NCI-H446 (cell line): ENCODE data around the gene MIEF2.
A peak's percentile ranks its signal among the peaks of the same experiment; 100 is the strongest.
"Not testable (repeated sequence)": the region's sequence is repeated elsewhere in the genome, so short reads cannot be mapped to it uniquely, and the experiment has no call there.

Source experiments
- DNase-seq, 2 experiments: peaks; one replicate each; lab custom pipeline; 2025; lab: John Stamatoyannopoulos, UW

MIEF2 gene, protein sequence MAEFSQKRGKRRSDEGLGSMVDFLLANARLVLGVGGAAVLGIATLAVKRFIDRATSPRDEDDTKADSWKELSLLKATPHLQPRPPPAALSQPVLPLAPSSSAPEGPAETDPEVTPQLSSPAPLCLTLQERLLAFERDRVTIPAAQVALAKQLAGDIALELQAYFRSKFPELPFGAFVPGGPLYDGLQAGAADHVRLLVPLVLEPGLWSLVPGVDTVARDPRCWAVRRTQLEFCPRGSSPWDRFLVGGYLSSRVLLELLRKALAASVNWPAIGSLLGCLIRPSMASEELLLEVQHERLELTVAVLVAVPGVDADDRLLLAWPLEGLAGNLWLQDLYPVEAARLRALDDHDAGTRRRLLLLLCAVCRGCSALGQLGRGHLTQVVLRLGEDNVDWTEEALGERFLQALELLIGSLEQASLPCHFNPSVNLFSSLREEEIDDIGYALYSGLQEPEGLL

DNA sequence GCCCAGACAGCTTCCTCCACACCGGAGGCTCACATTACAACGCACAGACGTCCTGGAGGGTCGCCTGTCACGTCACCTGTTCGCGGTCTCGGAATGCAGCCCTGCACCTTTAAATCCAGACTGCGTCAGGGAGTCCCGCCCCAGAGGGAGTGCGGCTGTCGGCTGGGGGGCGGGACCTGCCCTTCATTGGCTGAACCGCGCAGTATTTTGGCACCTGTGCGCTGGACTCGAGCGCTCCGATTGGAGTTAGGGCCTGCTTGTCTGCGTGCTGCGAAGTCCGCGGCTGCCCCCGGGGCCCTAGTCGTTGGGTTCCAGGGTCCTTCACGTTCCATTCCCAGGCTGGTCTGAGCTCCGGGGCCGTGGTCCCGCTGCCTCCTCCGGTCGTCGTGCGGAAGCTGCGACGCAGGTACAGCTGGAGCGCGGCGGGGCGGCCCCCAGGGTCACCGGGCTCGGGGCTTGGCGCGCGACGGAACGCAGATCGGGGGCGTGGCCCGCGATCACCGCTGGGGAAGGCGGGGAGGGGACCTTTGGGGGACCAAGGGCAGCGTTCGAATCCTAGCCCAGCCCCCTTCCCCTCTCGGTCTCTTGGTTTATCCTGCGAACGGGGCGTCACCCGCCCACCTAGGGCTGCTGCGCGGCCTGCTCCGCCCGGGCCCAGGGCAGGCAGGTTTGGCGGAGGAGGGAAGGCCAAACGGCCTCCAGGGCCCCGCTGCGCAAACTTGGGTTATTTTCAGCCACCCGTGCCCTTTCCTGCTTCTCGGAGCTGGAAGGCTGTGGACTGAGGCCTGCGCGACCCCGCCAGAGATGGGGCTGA is at the start of gene MIEF2:
MIEF2 (plus strand) TSS at position 331 of the 814 bp plus-strand sequence. CDS start 2,059 bp downstream, outside the sequence.
- DNase-seq: peak; percentile 88 to 94

DNA sequence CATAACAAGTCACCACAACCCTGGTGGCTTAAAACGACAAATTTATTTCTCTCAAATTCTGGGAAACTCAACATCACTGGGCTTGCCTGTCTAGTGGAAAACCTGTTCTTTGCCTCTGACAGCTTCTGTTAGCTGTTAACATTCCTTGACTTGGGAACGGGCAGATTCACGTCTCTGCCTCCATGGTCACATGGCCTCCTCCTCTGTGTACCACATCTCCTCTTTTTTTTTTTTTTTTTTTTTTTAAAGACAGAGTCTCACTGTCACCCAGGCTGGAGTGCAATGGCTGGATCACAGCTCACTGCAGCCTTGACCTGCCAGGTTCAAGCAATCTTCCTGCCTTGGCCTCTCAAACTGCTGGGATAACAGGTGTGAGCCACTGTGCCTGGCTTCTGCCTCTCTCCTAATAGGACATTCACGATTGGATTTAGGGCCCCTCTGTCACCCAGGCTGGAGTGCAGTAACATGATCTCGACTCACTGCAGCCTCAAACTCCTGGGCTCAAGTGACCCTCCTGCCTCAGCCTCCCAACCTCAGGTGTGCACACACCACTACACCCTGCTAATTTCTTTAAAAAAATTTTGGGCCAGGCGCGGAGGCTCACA is 46.7 kb upstream of the MIEF2 start:
- no peak for DNase-seq

DNA sequence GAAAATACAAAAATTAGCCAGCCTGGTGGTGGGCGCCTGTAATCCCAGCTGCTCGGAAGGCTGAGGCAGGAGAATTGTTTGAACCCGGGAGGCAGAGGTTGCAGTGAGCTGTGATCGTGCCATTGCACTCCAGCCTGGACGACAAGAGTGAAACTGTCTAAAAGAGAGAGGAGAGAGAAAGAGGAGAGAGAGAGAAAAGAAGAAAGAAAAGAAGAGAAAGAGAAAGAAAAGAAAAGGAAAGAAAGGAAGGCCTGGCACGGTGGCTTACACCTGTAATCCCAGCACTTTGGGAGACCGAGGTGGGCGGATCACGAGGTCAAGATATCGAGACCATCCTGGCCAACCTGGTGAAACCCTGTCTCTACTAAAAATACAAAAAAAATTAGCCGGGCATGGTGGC is 43.6 kb upstream of the MIEF2 start:
- not testable (repeated sequence) for DNase-seq

DNA sequence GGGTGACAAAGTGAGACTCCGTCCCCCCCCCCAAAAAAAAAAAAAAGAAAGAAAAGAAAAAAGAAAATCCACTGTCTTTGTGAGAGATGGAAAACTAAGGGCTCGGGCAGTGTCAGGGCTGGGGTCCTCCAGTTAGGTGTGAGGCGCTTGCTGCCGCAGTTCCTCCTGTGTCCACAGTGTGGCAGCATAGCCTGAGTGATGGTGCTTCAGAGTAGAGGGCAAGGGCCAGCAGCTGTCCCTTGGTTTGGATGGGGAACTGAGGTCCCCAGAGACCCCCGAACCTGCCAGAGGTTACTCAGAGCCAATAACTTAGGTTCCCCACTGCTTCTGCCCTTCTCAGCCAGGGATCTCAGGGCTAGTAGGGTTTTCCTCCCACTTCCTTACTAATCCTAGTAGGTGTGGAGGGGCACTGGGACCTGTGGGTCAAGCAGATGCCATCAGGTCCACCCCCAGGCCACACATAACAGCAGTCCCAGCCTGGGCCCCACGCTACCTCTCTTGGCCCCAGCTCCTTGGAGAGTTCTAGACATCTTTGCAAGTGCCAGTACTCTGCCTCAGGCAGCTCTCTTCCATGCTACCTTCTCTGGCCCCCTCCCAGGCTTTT is 42.9 kb upstream of the MIEF2 start:
- DNase-seq: peak; percentile 61 to 70

DNA sequence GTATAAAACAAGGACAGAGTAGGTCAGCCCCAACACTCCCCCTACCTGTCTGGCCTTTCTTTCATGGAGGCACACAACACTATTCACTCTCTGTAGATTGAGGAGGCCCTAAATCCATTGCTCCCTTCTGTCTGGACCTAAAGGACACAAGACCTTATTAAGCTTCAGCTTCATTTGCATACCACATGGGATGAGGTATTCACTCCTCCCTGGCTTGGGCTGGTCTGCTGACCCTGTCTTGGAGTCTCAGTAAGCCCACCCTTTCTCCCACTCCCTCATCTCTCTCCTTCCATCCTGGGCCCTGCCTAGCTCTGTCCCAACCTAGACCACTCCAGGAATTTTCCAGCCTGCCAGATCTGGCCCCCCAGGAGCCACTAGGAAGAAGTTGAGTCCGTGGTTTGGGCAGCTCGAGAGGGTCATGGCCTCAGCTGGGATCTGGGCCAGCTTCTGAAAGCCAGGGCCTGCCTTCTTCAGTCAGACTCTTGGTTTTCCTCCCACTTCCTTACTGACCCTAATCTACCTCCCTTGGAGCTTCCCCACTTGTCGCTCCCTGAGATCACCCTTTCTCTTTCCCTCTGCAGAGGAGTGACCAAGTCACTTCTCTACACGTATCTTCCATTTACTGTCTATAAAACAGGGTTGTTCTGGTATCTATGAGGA is 41.6 kb upstream of the MIEF2 start:
- DNase-seq: no peak

DNA sequence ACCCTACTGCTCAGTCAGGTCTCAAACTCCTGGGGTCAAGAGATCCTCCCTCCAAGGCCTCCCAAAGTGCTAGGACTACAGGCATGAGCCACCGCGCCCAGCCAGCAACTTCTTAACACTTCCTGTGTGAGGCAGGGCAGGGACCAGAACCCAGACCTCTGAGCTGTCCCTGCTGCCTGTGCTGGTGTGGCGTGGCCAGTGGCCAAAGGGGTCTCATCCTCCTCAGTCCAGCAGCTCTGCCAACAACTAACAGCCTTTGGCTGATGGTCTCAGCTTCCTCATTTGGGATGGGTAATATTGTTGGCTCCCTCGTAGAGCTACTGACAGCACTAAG is 36.4 kb upstream of the MIEF2 start:
- DNase-seq: no peak

DNA sequence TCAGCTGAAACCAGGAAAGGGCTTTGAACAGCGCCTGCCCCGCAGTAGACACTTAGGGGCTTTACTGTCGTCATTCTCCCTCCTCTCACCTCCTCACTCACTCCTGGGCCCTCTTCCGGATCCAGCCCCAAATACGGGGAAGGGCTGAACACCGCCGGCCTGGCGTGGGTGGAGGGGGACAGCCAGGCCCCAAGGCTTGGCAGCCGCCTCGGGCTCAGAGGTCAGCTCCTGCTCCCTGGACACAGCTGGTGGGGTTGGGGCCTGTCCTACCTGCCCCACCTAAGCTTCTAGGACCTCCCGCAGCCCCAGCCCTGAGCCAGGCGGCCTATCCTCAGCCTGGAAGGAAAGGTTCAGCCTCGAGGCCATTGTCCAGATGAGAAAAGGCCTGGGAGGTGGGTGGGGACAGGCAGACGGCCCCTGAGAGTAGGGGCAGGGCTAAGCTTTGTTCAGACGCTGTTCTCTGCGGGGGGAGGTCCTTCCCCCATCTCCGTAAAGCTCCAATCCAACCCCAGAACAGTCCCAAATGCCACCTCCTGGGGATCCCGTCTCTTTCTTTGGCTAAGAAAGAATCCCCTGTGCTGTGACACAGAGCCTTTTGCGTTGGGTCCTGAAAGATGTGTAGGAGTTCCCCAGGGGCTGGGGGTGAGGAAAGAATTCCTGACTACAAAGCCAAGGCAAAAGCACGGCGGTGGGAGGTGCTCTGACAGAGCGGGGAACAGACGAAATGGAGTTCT is 35.9 kb upstream of the MIEF2 start:
- DNase-seq: no peak

DNA sequence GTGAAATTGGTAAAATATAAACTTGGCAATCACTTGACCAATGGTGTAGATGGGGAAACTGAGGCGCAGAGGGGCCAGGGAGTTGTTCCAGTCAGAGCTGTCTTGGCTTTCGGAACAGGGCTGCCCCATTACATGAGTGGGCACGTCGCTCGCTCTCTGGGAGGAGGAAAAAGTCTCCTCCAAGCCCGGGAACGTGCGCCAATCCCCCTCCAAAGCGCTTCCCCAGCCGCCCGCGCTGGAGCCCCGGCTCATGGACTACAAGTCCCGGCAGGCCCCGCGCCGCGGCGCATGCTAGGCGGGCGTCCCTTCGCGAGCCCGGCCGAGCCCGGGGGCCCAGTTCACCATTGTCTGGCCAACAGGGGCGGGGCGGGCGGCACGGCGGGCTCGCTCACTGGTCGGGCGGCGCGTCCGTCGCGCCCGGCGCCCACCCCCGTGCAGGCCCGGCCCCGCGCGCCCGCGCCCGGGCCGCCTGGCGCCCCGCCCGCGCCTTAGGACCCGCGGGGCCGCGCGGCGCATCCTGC is 35.3 kb upstream of the MIEF2 start, which contains the start of gene LLGL1:
LLGL1 (plus strand) TSS at position 515 of the 521 bp plus-strand sequence. CDS start 48 bp downstream, outside the sequence.
- DNase-seq: peak; percentile 87 to 98

DNA sequence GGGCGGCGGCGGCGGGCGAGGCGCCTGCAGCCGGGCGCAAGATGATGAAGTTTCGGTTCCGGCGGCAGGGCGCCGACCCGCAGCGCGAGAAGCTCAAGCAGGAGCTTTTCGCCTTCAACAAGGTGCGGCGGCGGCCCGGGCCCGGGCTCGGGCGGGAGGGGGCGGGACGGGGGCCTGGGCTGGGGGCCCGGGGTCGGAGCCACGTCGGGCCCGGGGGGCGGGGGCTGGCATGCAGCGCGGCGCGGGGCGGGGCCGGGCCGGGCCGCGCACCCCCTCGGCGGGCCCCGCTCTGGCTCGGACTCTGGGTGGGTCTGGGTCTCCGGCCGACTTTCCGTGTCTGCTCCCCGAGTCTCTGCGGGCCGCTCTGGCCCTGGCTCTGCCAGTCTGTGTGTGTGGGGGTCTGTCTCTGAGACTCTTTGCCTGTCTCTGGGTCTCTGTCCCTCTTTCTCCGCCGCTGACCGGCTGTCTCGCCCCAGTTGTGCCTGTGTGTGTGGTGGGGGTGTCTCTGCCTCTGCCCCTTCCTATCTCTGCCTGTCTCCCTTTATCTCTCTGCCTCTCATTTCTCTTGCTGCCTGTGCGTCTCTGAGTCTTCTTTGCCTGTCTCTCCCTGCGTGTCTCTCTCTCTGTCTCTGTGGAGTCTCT is 34.7 kb upstream of the MIEF2 start:
- no peak for DNase-seq

DNA sequence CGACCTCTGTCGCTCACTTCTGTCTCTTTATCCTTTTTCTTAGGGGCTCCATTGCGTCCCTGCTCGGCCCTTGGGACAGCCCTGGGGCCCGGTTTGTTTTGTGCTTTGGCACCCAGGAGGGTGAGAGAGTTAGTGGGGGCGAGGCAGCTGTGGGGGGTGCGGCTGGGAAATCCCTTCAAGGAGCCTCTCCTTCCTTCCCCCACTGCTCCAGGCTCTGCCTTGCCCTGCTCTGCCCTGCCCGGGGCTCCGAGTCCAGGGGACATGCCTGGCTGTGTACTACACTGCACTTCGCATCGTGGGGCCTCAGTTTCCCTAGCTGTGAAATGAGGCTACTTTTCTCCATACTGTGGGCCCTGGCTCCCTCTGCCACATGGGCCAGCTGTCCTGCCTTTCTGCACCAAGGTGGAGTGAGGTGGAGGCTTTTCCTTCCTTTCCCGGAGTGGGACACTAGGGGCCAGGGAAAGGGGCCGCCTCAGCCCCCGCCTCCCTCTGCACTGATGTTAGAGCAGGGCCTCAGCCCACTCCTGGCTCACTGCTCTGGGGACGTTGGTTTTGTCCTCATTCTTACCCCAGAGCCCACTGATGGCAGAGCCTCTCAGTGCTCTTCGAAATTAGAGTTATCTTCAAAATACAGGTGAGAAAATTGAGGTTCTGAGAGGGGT is 34.0 kb upstream of the MIEF2 start:
- no peak for DNase-seq

DNA sequence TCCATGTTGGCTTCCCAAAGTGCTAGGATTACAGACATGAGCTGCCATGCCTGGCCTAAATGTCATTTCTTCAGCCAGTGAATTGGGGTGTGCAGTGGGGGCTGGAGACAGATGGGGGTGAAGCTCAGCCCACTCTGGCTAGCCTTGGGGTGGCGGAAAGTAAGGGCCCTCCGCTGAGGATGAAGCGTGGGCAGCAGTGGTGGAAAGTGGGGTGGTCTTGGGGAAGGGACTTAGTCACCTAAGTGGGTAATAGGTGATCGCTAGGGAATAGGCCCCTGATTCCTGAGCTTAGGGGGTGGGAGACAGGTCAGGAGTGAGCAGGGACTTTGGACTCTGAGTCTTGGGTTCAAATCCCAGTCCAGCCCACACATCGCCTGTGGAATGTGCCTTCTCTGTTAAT is 32.8 kb upstream of the MIEF2 start:
- no peak for DNase-seq

DNA sequence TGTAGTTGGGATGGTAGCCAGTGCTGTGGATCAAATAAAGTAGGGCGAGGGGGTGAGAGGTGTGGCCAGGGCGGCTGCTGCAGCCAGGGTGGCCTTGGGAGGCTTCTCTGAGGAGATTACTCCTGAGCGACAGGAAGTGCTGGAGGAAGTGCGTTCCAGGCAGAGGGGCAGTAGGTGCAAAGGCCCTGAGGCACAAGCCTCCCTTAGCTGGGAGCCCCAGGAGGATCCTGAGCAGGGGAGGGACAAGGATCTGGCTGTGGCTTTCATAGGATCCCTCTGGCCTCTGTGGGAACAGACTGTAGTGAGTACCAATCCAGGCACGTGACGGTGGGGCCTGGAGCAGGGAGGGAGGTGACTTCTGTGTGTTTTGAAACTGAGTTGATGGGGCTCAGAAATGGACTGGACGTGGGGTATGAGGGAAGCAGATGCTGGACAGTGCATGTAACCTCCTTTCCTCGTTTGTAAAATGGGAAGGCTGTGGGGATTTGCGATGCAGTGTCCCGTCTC is 32.2 kb upstream of the MIEF2 start:
- DNase-seq: no peak

DNA sequence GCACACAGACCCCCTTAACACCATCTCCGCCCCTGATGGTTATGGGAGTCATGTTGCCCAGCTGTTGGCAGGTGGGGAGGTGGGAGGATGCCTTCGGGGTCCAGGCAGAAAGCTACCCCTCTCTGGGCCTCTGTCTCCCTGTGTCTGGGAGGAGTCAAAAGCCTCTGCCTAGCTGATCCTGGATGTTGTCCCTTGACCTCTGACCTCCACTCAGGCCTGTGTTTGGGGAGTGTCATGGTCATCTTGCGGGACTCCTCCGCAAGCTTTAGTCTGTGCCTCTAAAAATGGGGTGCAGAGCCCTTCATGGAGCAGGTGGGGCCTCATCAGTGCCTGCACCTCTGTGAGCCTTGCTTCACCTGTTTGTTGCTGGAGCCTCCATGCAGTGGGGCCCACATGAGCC is 31.2 kb upstream of the MIEF2 start:
- DNase-seq: no peak

DNA sequence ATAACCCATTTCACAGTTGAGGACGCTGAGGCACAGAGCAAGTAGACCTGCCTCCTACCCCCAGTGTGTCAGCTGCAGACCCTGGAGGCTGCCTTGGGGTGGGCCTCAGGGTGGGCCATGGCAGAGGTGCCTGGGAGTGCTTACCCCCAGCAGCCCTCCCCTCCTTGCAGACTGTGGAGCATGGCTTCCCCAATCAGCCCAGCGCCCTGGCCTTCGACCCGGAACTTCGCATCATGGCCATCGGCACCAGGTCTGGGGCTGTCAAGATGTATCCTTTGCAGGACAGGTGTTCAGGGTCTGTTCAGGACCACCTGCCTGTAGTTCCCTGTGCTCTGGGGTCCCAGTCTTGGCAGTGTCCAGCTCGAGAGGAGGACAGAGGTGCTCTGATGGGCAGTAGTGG is 30.7 kb upstream of the MIEF2 start:
- no peak for DNase-seq

DNA sequence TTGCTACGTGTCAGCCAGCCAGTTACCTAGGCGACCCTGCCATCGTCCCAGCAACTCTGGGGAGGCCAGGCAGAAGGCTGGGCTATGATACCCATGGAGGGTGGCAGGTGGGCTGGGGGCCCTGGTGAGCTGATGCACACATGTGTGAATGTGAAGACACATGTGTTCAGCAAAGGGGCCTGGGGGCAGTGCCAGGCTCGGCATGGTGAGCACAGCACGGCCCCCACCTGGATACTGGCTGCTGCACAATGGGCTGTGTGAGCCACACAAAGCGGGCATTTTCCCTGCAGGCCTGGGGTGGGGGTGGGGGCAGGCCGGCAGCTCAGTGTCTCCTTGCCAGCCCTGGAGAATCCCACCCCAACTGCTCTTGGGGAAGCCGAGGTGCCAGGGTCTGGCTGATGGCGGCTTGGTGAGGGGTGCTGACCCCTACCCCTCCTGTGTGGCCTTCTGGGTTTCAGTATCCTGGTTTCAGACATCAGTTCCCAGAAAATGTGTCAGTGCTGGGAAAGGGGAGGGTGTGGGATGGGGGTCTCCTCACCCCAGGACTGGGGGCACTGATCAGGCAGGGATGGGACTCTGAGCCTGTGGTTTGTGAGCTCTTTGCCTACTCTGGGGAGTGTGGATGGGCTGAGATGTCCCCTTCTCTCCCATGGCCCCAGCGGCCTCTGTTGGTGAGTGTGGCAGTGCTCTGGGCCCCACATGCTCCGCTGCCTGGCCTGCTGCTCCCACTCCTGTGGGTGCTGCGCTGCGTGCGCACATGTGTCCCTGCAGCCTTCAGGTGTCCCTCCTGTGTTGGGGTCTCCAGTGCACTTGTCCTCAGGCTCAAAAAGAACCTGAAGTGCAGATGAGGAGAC is 29.9 kb upstream of the MIEF2 start:
- no peak for DNase-seq

DNA sequence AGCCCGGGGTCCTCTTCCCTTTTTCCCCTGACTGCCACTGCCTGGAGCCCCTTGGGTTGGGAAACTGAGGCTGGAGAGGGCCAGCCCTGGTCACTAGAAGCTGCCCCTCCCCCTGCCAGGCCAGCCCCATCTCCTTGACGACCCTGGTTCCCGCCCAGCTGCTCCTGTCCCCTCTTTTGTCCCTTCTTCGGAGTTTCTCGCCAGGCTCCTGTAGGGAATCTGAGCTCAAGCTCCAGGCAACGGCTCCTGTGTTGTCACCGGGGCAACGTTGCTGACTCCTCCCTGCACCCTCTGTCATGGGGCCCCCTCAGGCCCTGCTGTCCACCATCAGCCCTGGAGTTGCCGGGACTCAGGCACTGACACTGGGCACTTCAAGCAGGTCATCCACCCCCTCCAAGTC is 29.3 kb upstream of the MIEF2 start:
- DNase-seq: no peak

DNA sequence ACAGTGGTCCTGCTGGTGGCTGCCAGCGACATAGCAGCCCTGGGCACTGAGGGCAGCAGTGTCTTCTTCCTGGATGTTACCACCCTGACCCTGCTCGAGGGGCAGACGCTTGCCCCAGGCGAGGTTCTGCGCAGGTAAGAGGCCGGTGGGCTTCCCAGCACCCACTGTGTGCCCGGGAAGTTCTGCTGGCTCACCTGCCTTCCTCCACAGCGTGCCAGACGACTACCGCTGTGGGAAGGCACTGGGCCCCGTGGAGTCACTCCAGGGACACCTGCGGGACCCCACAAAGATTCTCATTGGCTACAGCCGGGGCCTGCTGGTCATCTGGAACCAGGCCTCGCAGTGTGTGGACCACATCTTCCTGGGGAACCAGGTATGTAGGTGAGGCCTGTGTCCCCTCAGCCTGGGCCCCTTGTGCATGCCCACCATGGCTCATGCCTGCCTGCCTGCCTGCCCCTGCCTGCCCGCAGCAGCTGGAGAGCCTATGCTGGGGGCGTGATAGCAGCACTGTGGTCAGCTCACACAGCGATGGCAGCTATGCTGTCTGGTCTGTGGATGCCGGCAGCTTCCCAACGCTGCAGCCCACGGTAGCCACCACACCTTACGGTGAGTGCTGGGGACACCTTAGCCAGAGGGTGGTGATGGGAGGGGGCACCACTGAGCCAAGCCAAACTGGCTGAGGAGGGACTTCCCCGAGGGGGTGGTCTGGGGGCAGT is 26.5 kb upstream of the MIEF2 start:
- DNase-seq: no peak

DNA sequence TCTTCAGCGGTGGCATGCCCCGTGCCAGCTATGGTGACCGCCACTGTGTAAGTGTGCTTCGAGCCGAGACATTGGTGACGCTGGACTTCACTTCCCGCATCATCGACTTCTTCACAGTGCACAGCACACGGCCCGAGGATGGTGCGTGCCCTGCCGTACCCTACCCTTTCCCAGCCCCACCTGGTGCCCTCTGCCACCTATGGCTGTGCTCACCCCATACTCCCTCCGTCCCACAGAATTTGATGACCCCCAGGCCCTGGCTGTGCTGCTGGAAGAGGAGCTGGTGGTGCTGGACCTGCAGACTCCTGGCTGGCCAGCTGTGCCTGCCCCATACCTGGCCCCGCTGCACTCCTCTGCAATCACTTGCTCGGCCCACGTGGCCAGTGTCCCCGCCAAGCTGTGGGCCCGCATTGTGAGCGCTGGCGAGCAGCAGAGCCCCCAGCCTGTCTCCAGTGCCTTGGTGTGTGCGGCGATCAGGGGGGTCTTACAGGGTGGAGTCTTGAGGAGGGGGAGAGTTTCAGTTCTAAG is 25.5 kb upstream of the MIEF2 start:
- DNase-seq: no peak
